HG02759 (cell line): Measurements from ENCODE around the gene ISG20.
A peak's percentile ranks its signal among the peaks of the same experiment; 100 is the strongest.
"Not testable (repeated sequence)": the region's sequence is repeated elsewhere in the genome, so short reads cannot be mapped to it uniquely, and the experiment has no call there.

ENCODE experiments used
- ATAC-seq: cut with Tn5 transposase; IDR thresholded peaks from one replicate; pipeline ENCODE4 v1.9.1; 2021; ENCODE audit warnings: mild to moderate bottlenecking, moderate library complexity; ENCODE audit not compliant: unreplicated experiment

The ISG20 gene

DNA sequence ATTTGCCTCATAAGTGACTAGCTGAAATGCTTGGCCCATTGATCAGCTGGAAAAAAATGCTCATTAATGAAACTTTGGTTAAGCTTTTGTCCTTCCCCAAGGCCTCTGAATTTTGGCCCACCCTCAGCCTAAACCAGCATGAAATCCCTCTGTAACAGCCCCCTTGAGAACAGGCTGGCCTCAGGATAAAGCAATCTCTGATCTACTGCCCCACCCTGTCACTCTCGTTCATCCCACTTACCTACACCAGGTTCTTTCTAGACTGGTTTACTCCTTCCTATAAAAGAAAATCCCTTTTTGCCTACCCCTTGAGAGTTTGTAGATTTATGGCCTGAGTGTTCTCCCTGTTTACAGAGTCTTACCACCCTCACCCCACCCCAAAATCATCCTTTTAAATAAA, 21.0 kb upstream of the ISG20 start:
- no peak for ATAC-seq

DNA sequence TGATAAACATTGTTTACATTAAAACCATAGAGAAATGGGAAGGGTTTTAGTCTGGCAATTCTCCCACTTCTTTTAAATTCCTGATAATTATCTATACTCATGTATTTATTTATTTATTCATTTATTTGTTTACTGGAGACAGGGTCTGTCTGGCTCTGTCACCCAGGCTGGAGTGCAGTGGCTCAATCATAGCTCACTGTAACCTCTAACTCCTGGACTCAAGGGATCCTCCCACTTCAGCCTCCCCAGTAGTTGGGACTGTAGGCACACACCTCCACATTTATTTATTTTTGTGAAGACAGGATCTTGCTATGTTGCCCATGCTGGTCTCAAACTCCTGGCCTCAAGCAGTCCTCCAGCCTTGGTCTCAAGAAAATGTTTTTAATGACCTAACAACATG, 20.1 kb upstream of the ISG20 start:
- ATAC-seq: no peak

DNA sequence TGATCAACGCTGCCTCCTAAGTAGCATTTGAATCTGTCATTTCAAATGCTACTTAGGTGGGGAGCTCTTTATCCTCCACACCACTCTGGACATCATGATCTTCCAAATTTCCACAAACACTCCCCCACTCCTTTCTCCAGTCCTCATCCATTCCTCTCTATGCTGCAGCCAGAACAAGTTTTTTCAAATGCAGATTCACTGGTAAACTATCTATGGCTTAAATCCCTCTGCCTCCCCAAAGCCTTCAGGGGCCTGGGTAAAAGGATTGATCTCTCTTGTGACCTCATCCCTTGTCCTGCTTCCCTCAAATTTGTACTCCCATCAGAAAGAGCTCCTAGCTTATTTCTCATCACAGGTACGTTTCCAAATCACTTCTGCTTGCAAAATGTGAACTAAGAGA, 19.0 kb upstream of the ISG20 start:
- ATAC-seq: no peak

GRCh38 chr15:88620995-88621772, 17.6 kb upstream of the ISG20 start, which contains the start of gene AEN:
AEN (plus strand) TSS chr15:88621340; CDS start chr15:88626210, 4,870 bp downstream.
- peak; percentile 96 for ATAC-seq

DNA sequence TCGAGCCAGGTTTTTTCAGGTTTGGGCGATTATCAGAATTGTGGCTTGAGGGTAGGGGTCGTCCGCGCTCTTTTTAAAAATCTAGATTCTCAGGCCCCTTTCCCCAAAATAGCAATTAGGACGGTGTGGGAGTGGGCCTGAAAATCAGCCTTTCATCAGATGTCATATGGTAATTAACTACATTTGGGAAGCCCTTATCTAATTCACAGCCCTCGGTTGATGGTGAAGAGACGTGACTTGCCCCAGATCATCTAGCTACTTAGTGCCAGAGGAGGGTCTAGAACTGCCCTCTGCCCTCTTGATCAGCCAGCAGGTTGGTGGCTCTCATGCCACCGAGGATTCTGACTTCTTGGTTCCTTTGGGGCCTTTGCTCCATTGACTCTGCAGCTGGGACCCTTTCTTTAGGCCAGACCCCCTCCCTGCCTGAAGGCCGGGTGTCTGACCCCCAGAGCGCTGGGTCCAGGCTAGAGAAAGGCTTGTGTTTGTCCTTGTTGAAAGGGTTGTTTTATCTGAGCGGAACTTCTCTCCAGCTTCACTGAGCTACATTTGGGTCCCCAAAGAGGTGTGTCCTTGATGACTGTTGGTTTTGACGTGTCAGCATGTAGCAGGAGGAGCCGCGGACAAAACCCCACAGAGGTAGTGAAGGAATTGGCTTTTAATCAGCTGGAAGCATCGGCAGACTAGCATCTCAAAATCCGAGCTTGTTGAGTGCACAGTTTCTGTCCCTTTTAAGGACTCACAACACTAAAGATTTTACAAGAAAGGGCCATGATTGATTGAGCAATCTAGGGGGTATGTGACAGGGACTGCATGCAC, 16.8 kb upstream of the ISG20 start:
- ATAC-seq: peak; percentile 32

- no peak for ATAC-seq
Measured at GRCh38 chr15:88622605-88622975, 16.2 kb upstream of the ISG20 start.

- no peak for ATAC-seq
Measured at GRCh38 chr15:88623061-88623460, 15.8 kb upstream of the ISG20 start.

DNA sequence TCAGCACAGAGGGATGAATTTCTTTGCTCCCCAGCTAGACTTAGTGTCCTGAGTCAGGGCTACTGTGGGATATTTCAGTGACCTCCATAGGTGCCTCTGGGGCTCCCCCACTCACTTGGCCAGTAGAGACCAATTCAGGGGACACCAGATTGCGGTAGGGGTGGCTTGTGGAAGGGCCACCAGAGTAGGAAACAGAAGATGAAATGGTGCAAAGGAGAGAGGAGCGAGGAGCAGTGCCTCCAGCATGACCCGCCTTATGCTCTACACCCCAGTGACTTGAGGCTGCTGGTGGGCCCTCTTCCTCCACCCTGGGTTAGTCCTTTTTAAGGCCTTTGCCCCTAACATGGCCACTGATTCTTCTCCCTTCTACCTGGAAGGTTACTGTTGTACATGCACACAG, 15.2 kb upstream of the ISG20 start:
- ATAC-seq: no peak

DNA sequence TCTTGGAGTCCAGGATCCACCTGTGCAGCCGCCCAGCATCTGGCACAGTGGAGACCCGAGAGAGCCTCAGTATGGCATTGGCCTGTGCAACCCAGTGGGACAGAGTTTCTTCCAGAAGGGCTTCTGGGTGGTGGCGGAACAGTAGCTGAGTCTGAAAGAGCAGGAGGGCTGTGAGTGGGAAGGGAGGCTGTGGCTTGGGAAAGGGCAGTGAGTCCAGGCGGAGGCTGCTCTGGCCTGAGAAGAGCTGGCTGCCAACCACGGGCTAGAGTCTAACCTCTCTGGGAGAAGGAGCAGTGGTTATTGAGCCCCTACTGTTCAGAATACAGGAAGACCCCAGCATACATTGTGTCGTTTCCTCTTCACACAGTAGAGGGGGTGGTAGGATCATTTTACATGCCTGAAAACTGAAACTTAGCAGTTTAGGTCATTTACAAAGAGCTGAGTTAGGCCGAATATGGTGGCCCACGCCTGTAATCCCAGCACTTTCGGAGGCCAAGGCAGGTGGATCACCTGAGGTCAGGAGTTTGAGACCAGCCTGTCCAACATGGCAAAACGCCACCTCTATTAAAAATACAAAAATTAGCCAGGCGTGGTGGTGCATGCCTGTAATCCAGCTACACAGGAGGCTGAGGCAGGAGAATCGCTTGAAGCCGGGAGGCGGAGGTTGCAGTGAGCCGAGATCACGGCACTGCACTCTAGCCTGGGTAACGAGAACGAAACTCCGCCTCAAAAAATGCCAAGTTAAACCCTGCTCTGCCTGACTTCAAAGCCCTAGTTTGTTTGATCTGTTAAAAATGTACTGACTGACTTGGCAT, 14.5 kb upstream of the ISG20 start:
- no peak for ATAC-seq

DNA sequence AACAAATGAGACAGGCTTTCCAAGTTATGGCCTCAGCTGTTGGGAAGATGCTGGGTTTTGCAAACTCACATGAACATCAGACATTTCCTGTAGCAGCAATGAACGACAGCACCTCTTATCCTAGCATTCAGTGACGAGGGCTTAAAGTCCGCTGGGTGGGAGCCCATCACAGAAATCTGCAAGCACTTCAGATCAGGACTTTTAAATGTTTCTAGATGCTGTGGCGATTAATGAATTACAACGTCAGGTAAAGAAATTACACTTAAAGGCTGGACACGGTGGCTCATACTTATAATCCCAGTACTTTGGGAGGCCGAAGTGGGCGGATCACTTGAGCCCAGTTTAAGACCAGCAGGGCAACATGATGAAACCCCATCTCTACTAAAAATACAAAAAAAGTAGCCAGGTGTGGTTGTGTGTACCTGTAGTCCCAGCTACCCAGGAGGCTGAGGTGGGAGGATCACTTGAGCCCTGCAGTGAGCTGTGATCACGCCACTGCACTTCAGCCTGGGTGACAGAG, 13.8 kb upstream of the ISG20 start:
- ATAC-seq: no peak

DNA sequence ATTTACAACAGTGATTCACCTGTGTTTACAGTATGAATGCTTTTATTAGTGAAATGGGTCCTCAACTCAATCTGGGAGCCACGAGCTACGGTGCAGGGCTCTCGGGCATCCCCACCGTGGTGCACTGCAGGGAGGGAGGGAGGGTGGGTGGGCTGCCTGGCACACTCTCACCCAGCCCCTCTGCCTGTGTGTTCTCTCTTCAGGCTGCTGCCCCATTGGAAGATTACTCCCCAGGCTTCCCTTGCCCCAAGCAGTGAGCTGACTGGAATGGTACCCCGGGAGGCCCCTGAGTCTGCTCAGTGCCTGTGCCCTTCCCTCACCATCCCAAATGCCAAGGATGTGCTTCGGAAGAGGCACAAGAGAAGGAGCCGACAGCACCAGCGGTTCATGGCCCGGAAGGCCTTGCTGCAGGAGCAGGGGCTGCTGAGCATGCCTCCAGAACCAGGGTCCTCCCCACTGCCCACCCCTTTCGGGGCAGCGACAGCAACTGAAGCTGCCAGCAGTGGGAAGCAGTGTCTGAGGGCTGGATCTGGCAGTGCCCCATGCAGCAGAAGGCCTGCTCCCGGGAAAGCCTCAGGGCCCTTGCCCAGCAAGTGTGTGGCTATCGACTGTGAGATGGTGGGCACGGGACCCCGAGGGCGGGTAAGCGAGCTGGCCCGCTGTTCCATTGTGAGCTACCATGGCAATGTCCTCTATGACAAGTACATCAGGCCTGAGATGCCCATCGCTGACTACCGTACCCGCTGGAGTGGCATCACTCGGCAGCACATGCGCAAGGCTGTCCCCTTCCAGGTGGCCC, 12.7 kb upstream of the ISG20 start:
- ATAC-seq: no peak

DNA sequence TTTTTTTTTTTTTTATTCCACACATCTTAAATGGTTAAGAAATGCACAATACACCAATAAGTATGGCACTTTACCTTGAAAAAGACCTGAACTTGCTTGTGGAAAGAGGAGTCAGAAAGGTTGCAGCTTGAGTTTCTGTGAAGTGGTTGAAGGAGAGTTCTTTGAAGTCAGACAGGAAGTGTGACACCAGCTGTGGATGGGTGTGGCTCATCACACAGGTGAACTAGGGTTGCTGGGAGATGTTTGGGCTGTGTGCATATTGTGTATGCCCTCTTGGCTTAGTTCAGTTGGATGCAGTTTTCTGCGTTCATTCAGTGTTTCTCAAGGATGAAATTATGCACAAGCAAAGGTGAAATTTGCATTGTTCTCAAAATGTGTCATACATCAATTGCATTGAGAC, 11.4 kb upstream of the ISG20 start:
- no peak for ATAC-seq

DNA sequence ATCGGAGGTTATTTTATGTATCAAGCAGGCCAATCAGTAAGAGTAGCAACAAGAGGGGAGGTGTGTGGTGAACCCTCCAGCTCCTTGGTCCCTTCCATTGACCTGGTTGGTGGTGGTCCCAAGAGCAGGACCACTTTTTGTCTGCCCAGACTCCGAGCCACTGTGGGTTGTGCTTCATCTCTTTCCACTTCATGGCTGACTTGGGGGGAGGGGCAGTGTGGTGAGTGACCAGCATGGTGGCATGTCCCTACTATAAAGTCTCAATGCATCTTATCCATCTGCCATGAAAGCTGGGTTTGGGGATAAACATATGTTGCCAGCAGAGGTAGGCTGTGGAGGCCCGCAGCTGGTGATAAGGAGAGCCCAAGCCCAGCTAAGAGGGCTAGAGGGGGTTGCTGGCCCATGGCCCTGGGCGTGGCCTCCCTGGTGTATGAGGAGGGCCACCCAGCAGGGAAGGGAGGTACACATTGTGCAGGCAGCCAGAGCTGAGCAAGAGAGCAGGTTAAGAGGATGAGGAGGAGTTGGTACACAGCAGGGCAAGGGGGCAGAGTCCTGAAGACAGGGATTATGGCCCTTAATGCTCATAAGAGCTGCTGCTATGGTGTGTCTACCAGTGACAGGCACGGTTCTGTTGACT, 10.7 kb upstream of the ISG20 start:
- no peak for ATAC-seq

GRCh38 chr15:88629071-88629470, 9.7 kb upstream of the ISG20 start:
- no peak for ATAC-seq

- no peak for ATAC-seq
Measured at GRCh38 chr15:88630141-88630721, 8.6 kb upstream of the ISG20 start.

DNA sequence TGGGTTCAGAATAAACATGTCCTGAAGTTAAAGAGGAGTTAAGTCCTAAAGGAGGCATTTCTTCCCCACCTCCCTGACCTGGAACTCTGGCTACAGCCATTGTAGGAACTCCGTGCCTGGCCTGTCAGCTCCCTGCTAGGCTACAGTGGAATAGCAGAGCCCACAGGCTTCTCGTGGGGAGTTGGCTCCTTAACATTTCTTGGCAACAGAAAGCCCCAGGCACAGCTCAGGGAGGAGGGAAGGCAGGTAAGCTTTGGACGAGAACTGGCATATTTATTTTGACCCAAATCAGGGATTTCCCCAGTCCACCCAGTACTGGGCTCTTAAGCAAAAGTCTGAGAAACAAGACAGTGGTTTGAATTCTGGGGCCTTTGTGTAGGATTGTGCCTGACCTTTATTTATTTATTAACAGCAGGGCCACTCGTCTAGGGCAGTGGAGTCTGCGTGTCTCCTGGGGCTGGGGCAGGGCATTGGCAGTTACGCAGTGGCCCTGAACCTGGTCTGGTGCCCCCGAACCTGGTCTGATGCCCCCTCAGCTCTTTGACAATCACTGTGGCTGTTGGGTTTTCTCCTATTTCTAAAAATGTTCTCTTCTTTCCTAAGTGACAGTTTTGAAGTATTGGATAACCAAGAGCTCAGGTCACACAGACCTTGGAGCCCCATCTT, 7.9 kb upstream of the ISG20 start:
- no peak for ATAC-seq

- no peak for ATAC-seq
Measured at GRCh38 chr15:88631464-88632028, 7.3 kb upstream of the ISG20 start.

- ATAC-seq: not testable (repeated sequence)
Measured at GRCh38 chr15:88632797-88633196, 6.0 kb upstream of the ISG20 start.

DNA sequence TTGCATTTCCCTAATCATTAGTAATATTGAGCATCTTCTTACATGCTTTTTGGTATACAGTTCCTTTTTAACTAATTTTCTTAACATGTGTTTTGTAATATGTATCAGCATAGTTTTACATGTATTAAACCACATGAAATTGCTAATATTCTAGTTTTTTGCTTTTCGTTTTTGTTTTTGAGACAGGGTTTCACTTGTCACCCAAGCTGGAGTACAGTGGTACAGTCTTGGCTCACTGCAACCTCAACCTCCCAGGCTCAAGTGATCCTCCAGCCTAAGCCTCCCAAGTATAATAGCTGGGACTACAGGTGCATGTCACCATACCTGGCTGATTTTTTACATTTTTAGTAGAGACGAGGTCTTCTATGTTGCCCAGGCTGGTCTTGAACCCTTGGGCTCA, 4.4 kb upstream of the ISG20 start:
- ATAC-seq: no peak
